Activated CD8-positive, alpha-beta memory T cell treated with anti-CD3 and anti-CD28 coated beads, Interleukin-2, amount 10 ng/mL, durations not matched to agents 7 days and 5 days (primary cell): Measurements from ENCODE around the gene TRIM47. TPM values are rescaled to one million over a fixed set of nuclear protein-coding genes. Genes with fewer than 3 reads are reported as not detected.
"Not testable (repeated sequence)": the region's sequence is repeated elsewhere in the genome, so short reads cannot be mapped to it uniquely, and the experiment has no call there.

ENCODE experiments used
- ATAC-seq: fragments of 150-1000 bp; cut with Tn5 transposase; one replicate; pipeline ENCODE4 v1.10.0; 2021; ENCODE audit warnings: moderate library complexity
- CTCF ChIA-PET: fragments of 350-600 bp; sonication (Branson Sonifier 250); formaldehyde crosslinking; loops from one replicate; lab custom pipeline; 2021; ENCODE audit warnings: antibody characterized with exemption; lab: Charles Lee
- DNase-seq: peaks from one replicate; pipeline ENCODE4 v3.0.0-alpha.2; 2020
- H3K27ac Mint-ChIP-seq: one replicate; pipeline ENCODE4 v1.8.0; 2021; ENCODE audit warnings: mild to moderate bottlenecking, mixed read lengths
- H3K27me3 Mint-ChIP-seq: one replicate; pipeline ENCODE4 v1.8.0; 2021; ENCODE audit warnings: mixed read lengths
- H3K36me3 Mint-ChIP-seq: one replicate; pipeline ENCODE4 v1.8.0; 2021; ENCODE audit warnings: mild to moderate bottlenecking, mixed read lengths
- H3K4me1 Mint-ChIP-seq: one replicate; pipeline ENCODE4 v1.8.0; 2021; ENCODE audit warnings: mixed read lengths
- H3K4me3 Mint-ChIP-seq: one replicate; pipeline ENCODE4 v1.8.0; 2021; ENCODE audit warnings: mild to moderate bottlenecking, moderate library complexity, mixed read lengths
- H3K9me3 Mint-ChIP-seq: one replicate; pipeline ENCODE4 v1.8.0; 2022; ENCODE audit warnings: low read depth, mixed read lengths
- total RNA-seq, 2 experiments: library from RNA; stranded (reverse); gene quantifications; one replicate each; pipeline ENCODE4 v1.2.3, GENCODE V29; 2021

TRIM47 gene
- total RNA-seq, 2 experiments from 2014 or later, result 13.4 to 24.3 TPM

DNA sequence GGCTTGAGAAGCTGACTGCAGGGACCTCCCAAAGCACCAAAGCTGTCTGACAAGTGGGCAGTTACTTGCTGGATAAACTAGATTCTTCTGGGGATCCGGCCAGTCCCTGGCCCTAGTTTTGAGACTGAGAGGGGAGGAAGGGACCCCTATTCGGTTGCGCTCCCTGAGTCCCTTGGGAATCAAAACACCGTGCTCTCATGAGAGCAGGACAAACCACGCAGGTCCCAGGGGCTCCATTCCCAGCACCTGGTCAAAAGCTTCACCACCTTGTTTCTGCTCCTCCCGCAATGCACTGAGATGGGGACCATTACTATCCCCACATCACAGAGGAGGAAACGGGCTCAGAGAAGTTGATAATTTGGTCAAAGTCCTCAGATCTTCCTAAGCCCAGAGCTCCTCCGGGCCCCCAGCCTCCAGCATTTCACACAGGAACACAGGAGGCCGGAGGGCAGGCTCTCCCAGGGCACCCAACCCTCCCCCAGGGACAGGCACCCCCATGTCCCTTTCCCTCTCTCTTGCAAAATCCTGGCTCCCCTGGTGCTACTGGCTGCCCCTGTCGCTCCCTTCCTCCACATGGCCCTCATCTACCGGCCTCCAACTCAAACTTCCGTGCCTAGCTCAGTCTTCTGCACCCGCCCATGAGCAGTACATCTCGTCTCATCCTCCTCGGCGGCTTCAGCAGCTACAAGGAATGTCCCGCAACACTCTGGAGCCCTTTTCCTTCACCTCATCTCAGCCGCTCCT, 15.1 kb upstream of the TRIM47 start:
- H3K4me3 Mint-ChIP-seq, result peak overlapping the region; percentile 17

DNA sequence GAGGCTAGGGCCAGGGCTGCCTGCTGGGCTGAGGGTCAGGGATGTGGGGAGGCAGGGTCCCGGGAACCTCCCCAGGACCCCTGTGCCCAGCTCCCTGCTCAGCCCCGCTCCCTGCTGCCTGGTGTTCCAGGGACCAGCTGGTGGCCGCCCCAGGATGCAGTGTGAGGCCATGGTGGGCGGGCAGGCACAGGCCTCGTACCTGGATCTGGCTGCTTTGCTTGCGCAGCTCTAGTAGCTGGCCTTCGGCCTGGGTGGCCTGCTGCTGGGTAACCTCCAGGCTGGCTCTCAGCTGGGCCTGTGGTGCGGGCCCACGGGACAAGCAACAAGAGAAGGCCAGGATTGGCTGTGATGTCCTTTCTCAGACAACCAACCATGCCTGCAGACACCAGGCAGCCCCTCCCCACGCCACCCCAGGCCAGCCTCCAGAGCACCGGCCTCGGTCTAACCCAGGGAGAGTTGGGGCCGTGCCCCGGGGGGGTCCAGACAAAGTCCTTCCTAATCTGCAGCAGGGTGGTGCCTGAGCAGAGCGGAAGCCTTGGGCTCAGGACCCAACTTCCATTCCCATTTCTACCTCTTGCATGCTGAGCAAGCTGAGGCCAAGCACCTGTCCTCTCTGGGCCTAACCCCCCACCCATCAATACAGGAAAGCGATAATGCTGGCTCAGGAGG, 14.3 kb upstream of the TRIM47 start:
- no peak overlapping the region for H3K27ac Mint-ChIP-seq
- no peak for DNase-seq
- no peak overlapping the region for H3K4me3 Mint-ChIP-seq
- H3K27me3 Mint-ChIP-seq, result no peaks in the 10 kb centered on the region
- H3K36me3 Mint-ChIP-seq, result peaks cover 5% of the 10 kb centered on the region
- H3K9me3 Mint-ChIP-seq, result no peaks in the 10 kb centered on the region
- ATAC-seq, result no peak
- CTCF ChIA-PET, result interaction anchor here (0.9 to 8.3 kb wide), 5 partner anchors 13 to 122 kb away, joined by 3 to 101 read pairs (median 4); partner anchors contain the start of genes TRIM47 and WBP2
- peaks cover 23% of the 10 kb centered on the region for H3K4me1 Mint-ChIP-seq

More for the DNA sequence above, 15.1 kb upstream of the TRIM47 start:
- no peak overlapping the region for H3K27ac Mint-ChIP-seq
- no peaks in the 10 kb centered on the region for H3K27me3 Mint-ChIP-seq
- peaks cover 25% of the 10 kb centered on the region for H3K4me1 Mint-ChIP-seq
- peaks cover 7% of the 10 kb centered on the region for H3K36me3 Mint-ChIP-seq
- CTCF ChIA-PET, result interaction anchor here (0.9 to 8.3 kb wide), 5 partner anchors 12 to 45 kb away, joined by 3 to 101 read pairs (median 4); partner anchors contain the start of genes MRPL38, TRIM47 and WBP2
- no peaks in the 10 kb centered on the region for H3K9me3 Mint-ChIP-seq
- no peak for ATAC-seq
- DNase-seq, result no peak

DNA sequence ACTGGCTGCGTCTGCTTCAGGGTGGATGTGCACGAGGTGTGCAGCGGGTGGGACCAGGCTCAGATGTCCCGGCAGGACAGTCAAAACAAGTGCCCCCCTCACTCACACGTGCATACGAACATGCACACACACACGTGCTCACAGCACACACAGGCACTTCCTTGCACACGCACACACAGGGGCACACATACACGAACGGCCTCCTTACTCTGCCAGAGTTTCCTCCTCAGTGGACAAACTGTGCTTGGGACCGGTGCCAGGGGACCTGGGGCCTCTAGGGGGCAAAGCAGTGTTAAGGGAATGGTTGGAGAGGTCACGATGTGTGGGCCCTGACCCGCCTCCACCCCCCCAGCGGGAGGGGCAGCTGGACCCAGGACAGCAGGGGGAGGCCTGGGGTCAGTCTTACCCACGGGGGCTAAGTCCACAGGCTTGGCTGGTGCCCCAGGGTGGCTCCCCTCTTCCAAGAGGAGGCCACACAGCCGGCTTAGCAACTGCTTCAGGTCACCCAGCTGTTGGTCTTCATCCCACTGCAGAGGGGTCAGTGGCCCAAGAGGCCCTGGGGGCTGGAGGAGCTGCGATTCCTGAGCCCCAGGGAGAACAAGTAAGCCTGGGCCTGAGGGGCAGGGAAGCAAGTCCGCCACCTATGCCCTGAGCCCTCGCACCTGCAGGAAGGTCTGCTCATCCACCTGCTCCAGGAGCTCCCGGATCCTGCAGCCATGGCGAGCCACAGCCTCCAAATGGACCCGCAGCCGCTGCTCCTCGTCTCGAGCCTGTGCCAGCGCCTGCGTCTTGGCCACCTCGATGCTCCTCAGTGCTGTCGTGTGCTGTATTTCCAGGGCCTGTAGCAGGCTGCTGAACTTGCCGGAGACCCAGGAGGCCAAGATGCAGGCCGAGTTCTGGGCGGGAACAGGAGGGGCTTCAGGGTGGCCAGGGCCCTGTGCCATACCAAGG, 13.5 kb upstream of the TRIM47 start:
- Mint-ChIP-seq H3K36me3 (peaks cover 5% of the 10 kb centered on the region), H3K9me3 (no peaks in the 10 kb centered on the region), H3K4me3 (no peak overlapping the region), H3K27me3 (no peaks in the 10 kb centered on the region), H3K27ac (no peak overlapping the region), H3K4me1 (peaks cover 19% of the 10 kb centered on the region)
- ATAC-seq, result no peak
- no peak for DNase-seq
- CTCF ChIA-PET, result interaction anchor here (1.0 to 8.3 kb wide), 3 partner anchors 13 to 122 kb away, joined by 3 to 101 read pairs (median 4); partner anchors contain the start of gene TRIM47

DNA sequence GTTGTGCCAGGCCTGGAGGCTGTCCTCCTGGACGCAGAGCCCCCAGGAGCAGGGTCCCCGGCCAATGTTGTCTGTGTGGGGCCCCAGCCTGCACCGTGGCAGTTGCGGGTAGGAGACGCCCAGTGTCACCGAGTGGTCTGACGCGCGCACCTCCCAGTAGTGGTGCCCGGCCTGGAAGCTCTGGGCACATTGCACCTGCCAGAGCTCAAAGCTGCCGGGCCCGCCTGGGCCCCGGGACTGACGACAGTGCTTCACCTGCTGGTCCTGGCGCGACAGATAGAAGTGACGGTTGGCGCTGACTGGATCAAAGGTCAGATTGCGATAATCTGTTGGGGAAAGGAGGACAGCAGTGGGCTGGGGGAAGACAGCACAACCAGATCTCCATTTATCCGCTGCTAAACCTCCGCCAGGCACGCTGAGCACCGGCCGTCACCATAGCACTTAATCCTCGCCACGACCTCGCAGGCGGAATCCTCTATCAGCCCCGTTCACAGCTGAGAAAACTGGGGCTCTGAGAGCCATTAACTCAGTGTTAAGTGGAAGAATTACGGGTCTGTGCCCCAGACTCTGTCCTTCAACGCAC, 12.7 kb upstream of the TRIM47 start:
- CTCF ChIA-PET, result interaction anchor here (2.3 kb wide), 1 partner anchor 13 kb away, joined by 10 read pairs; the partner anchor contains the start of gene TRIM47
- Mint-ChIP-seq H3K4me3 (no peak overlapping the region), H3K4me1 (peaks cover 19% of the 10 kb centered on the region), H3K9me3 (no peaks in the 10 kb centered on the region), H3K36me3 (peaks cover 5% of the 10 kb centered on the region), H3K27ac (no peak overlapping the region), H3K27me3 (no peaks in the 10 kb centered on the region)
- no peak for ATAC-seq
- no peak for DNase-seq

DNA sequence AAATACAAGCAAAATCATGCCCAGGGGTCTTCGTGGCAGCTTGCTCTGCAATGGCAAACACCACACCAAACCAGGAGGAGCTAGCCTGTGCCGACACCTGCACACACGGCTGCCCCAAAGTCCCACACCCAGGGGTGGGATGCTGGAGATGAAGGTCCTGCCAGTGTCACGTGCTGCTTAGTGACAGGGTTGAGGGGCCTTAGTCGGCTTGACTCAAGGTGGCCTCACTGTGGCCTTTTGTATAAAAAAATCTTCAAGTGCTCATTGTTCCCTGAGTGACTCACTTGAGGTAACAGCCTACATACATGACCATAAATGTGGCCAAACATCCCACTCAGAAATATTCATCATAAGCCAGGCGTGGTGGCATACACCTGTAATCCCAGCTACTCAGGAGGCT, 11.1 kb upstream of the TRIM47 start:
- H3K27ac Mint-ChIP-seq, result peak overlapping the region; percentile 6
- peaks cover 5% of the 10 kb centered on the region for H3K36me3 Mint-ChIP-seq
- CTCF ChIA-PET, result interaction anchor here (1.4 to 2.3 kb wide), 6 partner anchors 10 to 140 kb away, joined by 4 to 10 read pairs (median 4); partner anchors contain the start of genes TRIM47 and WBP2
- H3K4me3 Mint-ChIP-seq, result no peak overlapping the region
- peaks cover 8% of the 10 kb centered on the region for H3K4me1 Mint-ChIP-seq
- DNase-seq (no peak), ATAC-seq (no peak)
- H3K9me3 Mint-ChIP-seq, result no peaks in the 10 kb centered on the region
- no peaks in the 10 kb centered on the region for H3K27me3 Mint-ChIP-seq

DNA sequence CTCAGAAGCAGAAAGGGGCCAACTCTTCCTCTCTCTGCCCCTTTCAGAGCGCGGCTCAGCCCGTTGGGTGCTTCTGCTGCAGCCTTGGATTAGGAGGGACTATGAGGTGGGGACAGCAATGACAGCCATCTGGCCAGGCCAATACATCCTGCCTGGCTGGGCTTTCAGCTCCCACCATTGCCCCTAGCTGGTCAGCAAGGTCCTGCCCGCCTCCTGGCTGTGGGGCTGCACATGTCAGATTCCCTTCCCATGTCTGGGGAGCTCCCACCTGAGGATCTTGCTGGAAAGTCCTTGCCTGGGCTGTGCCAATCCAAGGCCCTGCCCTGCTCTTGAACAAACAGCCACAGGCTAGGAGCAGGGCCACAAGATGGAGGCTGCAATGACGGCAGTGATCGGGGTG, 10.1 kb upstream of the TRIM47 start:
- Mint-ChIP-seq H3K36me3 (peaks cover 5% of the 10 kb centered on the region), H3K27me3 (no peaks in the 10 kb centered on the region), H3K4me1 (peaks cover 2% of the 10 kb centered on the region), H3K9me3 (no peaks in the 10 kb centered on the region), H3K4me3 (no peak overlapping the region), H3K27ac (no peak overlapping the region)
- no peak for DNase-seq
- CTCF ChIA-PET, result interaction anchor here (0.9 to 2.3 kb wide), 5 partner anchors 9 to 84 kb away, joined by 3 to 10 read pairs (median 4); partner anchors contain the start of gene TRIM47
- ATAC-seq, result no peak

DNA sequence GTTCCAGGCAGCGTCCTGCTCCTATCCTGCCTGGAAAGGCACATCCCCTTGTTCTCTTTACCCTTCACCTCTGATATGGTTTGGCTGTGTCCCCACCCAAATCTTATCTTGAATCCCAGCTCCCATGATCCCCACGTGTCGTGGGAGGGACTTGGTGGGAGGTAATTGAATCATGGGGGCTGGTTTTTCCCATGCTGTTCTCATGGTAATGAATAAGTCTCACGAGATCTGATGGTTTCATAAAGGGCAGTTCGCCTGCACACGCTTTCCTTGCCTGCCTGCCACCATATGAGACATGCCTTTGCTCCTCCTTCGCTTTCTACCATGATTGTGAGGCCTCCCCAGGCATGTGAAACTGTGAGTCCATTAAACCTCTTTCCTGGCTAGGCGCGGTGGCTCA, 7.5 kb upstream of the TRIM47 start:
- not testable (repeated sequence) for H3K27ac Mint-ChIP-seq

DNA sequence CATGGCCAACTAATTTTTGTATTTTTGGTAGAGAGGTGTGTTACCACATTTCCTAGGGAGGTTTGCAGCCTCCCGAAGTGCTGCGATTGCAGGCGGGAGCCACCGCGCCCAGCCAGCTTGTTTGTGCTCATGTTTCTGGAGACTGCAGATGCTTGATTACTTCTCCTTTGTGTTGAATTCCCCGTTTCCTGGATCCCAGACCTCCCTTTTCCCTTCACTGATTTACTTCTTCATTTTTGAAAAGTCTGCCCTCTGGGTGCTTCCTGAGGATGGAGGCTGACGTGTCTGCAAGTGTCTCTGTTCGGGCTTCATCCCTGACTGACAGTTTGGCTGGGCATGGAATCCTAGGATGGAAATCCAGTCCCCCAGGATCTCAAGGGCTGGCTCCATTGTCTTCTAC, 7.0 kb upstream of the TRIM47 start:
- no peak overlapping the region for H3K27ac Mint-ChIP-seq
- H3K27me3 Mint-ChIP-seq, result peaks cover 10% of the 10 kb centered on the region

More for the DNA sequence above, 7.5 kb upstream of the TRIM47 start:
- not testable (repeated sequence) for H3K27me3 Mint-ChIP-seq, DNase-seq, ATAC-seq, H3K4me3 Mint-ChIP-seq, H3K4me1 Mint-ChIP-seq, H3K9me3 Mint-ChIP-seq, H3K36me3 Mint-ChIP-seq
- CTCF ChIA-PET, result interaction anchor here (0.9 to 1.4 kb wide), 2 partner anchors 11 to 24 kb away, joined by 3 to 4 read pairs; partner anchors contain the start of gene TRIM65

DNA sequence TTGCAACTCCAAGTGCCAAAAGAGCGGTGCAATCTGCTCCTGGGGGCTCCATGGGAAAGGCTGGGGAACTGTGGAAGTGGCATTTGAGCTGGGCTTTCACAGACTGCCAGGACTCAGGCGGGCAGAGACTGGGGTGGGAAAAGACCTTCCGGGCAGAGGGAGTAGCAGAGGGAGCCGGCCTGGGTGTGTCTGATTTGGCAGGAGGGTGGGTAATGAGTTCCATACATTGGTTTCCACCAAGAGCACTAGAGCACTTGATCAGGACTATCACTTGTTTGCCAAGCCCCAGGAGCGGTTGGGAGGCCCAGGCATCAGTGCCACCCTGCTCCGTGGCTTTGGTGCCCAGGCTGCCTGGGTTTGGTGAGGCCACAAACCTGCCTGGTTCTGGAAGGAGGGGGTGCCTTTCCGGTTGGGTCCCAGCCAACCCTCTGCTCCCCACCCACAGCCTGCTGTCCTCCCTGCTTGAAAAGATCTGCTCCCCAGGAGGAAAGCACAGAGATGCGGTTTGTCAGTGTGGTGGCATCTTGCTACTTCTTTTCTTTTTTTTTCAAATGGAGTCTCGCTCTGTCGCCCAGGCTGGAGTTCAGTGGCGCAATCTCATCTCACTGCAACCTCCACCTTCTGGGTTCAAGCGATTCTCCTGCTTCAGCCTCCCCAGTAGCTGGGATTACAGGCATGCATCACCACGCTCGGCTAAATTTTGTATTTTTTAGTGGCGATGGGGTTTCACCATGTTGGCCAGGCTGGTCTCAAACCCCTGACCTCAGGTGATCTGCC, 3.5 kb upstream of the TRIM47 start:
- Mint-ChIP-seq H3K4me1 (peaks cover 17% of the 10 kb centered on the region), H3K9me3 (no peaks in the 10 kb centered on the region), H3K4me3 (no peak overlapping the region), H3K27ac (peak overlapping the region; percentile 6), H3K36me3 (no peaks in the 10 kb centered on the region), H3K27me3 (peaks cover 28% of the 10 kb centered on the region)
- CTCF ChIA-PET, result interaction anchor here (1.0 to 9.0 kb wide), 5 partner anchors 14 to 128 kb away, joined by 3 to 175 read pairs (median 3); partner anchors contain the start of genes ACOX1, TRIM65 and WBP2
- DNase-seq, result no peak
- no peak for ATAC-seq

More for the DNA sequence above, 7.0 kb upstream of the TRIM47 start:
- H3K4me1 Mint-ChIP-seq, result peaks cover 7% of the 10 kb centered on the region
- H3K36me3 Mint-ChIP-seq, result peaks cover 2% of the 10 kb centered on the region
- DNase-seq (no peak), ATAC-seq (no peak)
- no peak overlapping the region for H3K4me3 Mint-ChIP-seq
- CTCF ChIA-PET, result interaction anchor here (0.9 to 1.4 kb wide), 2 partner anchors 12 to 24 kb away, joined by 3 to 4 read pairs; partner anchors contain the start of gene TRIM65
- H3K9me3 Mint-ChIP-seq, result no peaks in the 10 kb centered on the region

DNA sequence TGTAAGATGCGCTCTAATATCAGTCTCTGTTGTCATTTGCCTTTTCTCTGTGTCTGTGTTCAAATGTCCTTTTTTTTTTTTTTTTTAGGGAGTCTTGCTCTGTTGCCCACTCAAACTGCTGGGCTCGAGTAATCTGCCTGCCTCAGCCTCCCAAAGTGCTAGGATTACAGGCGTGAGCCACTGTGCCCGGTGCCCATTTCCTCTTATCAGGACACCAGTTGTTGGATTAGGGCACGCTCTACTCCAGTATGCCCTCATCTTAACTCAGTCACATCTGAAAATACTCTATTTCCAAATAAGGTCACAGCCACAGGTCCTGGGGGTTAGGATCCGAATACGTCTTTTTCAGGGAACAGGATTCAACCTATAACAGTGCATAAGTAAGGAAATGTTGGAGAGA, 1.9 kb upstream of the TRIM47 start:
- no peaks in the 10 kb centered on the region for H3K36me3 Mint-ChIP-seq
- peaks cover 31% of the 10 kb centered on the region for H3K4me1 Mint-ChIP-seq
- DNase-seq, result no peak
- CTCF ChIA-PET, result interaction anchor here (1.1 to 9.0 kb wide), 4 partner anchors 15 to 115 kb away, joined by 3 to 175 read pairs (median 52); partner anchors contain the start of genes GALK1, TRIM65 and WBP2
- ATAC-seq, result no peak
- H3K9me3 Mint-ChIP-seq, result no peaks in the 10 kb centered on the region
- no peak overlapping the region for H3K4me3 Mint-ChIP-seq
- H3K27ac Mint-ChIP-seq, result no peak overlapping the region
- H3K27me3 Mint-ChIP-seq, result peaks cover 28% of the 10 kb centered on the region

DNA sequence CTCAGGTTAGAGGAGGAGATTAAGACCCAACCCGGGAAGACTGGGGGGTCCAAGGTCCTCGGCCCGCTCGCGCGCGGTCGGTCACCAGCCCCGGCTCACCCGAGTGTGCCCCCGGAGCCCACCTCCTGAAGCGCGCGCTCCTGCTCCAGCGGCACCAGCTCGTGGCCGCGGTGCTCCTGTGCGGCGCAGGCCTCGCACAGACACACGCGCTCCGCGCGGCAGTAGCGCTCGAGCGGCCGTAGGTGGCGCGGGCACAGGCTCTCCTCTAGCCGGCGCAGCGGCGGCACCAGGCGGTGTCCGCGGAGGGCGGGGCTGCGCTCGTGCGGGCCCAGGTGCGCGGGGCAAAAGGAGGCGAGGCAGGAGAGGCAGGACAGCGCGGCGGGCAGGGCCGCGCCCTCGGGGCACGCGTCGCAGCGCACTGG, 618 bp downstream of the TRIM47 start:
- H3K4me3 Mint-ChIP-seq, result peak overlapping the region; percentile 88
- peaks cover 37% of the 10 kb centered on the region for H3K4me1 Mint-ChIP-seq
- CTCF ChIA-PET, result interaction anchor here (0.6 to 9.0 kb wide), 16 partner anchors 10 to 136 kb away, joined by 3 to 175 read pairs (median 4); partner anchors contain the start of genes MRPL38, TRIM65, UNC13D and WBP2

More for the DNA sequence above, 618 bp downstream of the TRIM47 start:
- Mint-ChIP-seq H3K36me3 (no peaks in the 10 kb centered on the region), H3K27me3 (peaks cover 28% of the 10 kb centered on the region), H3K27ac (peak overlapping the region; percentile 91), H3K9me3 (no peaks in the 10 kb centered on the region)
- peak; percentile 82 for ATAC-seq
- peak; percentile 82 for DNase-seq
